H1 (cell line): ENCODE results near the gene L3MBTL4. TPM values are rescaled to one million over a fixed set of nuclear protein-coding genes. Genes with fewer than 3 reads are reported as not detected.

Experiments
- CTCF ChIA-PET: fragments of 300-600 bp; sonication (Branson Sonifier 250); formaldehyde crosslinking; loops from one replicate; lab custom pipeline; 2021; ENCODE audit not compliant: partially characterized antibody; lab: Charles Lee
- POLR2A ChIA-PET: fragments of 300-600 bp; sonication (Branson Sonifier 250); formaldehyde crosslinking; loops from one replicate; lab custom pipeline; 2021; ENCODE audit warnings: inconsistent platforms; ENCODE audit not compliant: partially characterized antibody; lab: Charles Lee
- DNase-seq, 2 experiments: peaks; one replicate each; pipeline versions ENCODE4 v3.0.0 to v3.0.0-alpha.2; 2010 to 2022; ENCODE audit warnings: low spot score in 2 of 2, low read depth in 1 of 2, mixed read lengths in 1 of 2
- FAIRE-seq: peaks from 2 replicates; lab custom pipeline; 2011; peaks lifted over from hg19 to GRCh38; lab: Jason Lieb, UNC
- H2AFZ ChIP-seq: 2 replicates; pipeline ENCODE4 v1.8.1; 2012; ENCODE audit warnings: low read length, inconsistent platforms
- H2AK5ac ChIP-seq: 2 replicates; pipeline ENCODE4 v1.6.1; 2013; ENCODE audit warnings: low read depth, low read length
- H2BK120ac ChIP-seq: replicated peaks from 2 replicates; pipeline ENCODE3; 2013; ENCODE audit warnings: low read depth, low read length, inconsistent platforms
- H2BK12ac ChIP-seq: 2 replicates; pipeline ENCODE4 v1.6.1; 2013; ENCODE audit warnings: low read depth, low read length
- H2BK15ac ChIP-seq: 2 replicates; pipeline ENCODE4 v1.6.1; 2013; ENCODE audit warnings: low read length
- H2BK20ac ChIP-seq: 2 replicates; pipeline ENCODE4 v1.6.1; 2013; ENCODE audit warnings: low read length
- H2BK5ac ChIP-seq: 2 replicates; pipeline ENCODE4 v1.6.1; 2013; ENCODE audit warnings: low read depth, low read length
- H3K14ac ChIP-seq: 2 replicates; pipeline ENCODE4 v1.6.1; 2013; ENCODE audit warnings: inconsistent platforms; ENCODE audit not compliant: insufficient read length
- H3K18ac ChIP-seq: 2 replicates; pipeline ENCODE4 v1.6.1; 2013; ENCODE audit warnings: low read length; ENCODE audit errors: extremely low read depth
- H3K23ac ChIP-seq: 2 replicates; pipeline ENCODE4 v1.6.1; 2013; ENCODE audit warnings: inconsistent platforms; ENCODE audit not compliant: insufficient read length
- H3K23me2 ChIP-seq: 2 replicates; pipeline ENCODE4 v1.6.1; 2013; ENCODE audit warnings: low read depth, low read length
- H3K27ac ChIP-seq: 2 replicates; pipeline ENCODE4 v1.6.1; 2011; ENCODE audit warnings: low read depth, low read length, inconsistent platforms
- H3K27me3 ChIP-seq, 4 experiments: replicated peaks in 1 of 4; 1 replicate in 1 of 4; 2 replicates in 3 of 4; pipeline versions ENCODE4 v1.6.1 to v1.8.1; 2011 to 2013; ENCODE audit warnings: low read length in 3 of 4, mild to moderate bottlenecking in 3 of 4, inconsistent platforms in 2 of 4, mixed read lengths in 2 of 4, moderate library complexity in 1 of 4; ENCODE audit not compliant: control insufficient read depth in 3 of 4, insufficient read depth in 3 of 4; ENCODE audit errors: extremely low read depth in 1 of 4
- H3K36me3 ChIP-seq, 4 experiments: 2 replicates each; pipeline versions ENCODE4 v1.6.1 to v1.8.1; 2011 to 2013; ENCODE audit warnings: mild to moderate bottlenecking in 4 of 4, low read length in 3 of 4, moderate library complexity in 2 of 4, control low read depth in 1 of 4, inconsistent platforms in 1 of 4; ENCODE audit not compliant: insufficient read depth in 4 of 4, control insufficient read depth in 2 of 4
- H3K4ac ChIP-seq: replicated peaks from 2 replicates; pipeline ENCODE3; 2013; ENCODE audit warnings: low read length, low read depth, mixed read lengths, inconsistent platforms; ENCODE audit not compliant: insufficient read length
- H3K4me1 ChIP-seq, 4 experiments: replicated peaks in 1 of 4; 1 replicate in 1 of 4; 2 replicates in 3 of 4; pipeline versions ENCODE4 v1.6.1 to v1.8.1; 2011 to 2013; ENCODE audit warnings: low read length in 3 of 4, inconsistent platforms in 2 of 4, mixed read lengths in 1 of 4; ENCODE audit not compliant: insufficient read depth in 4 of 4, control insufficient read depth in 3 of 4
- H3K4me2 ChIP-seq, 2 experiments: 2 replicates each; pipeline versions ENCODE4 v1.6.1 to v1.8.1; 2011 to 2013; ENCODE audit warnings: low read depth in 2 of 2, low read length in 2 of 2, control low read depth in 1 of 2, inconsistent platforms in 1 of 2, mild to moderate bottlenecking in 1 of 2; ENCODE audit not compliant: insufficient read depth in 1 of 2
- H3K4me3 ChIP-seq, 4 experiments: fragments of 200-600, 300-600 bp in 1 of 4; sonication (generic), shearing (Covaris generic), sonication (Bioruptor Twin) in 1 of 4; 2 replicates each; pipeline versions ENCODE4 v1.5.1 to v1.8.1; 2011 to 2016; ENCODE audit warnings: low read length in 4 of 4, low read depth in 3 of 4, control low read depth in 2 of 4, inconsistent platforms in 2 of 4, mild to moderate bottlenecking in 2 of 4, mixed read lengths in 1 of 4, moderate library complexity in 1 of 4; ENCODE audit not compliant: insufficient read depth in 2 of 4; ENCODE audit errors: extremely low read depth in 1 of 4
- H3K56ac ChIP-seq: replicated peaks from 2 replicates; pipeline ENCODE3; 2013; ENCODE audit warnings: low read depth, mild to moderate bottlenecking, mixed read lengths, low read length, inconsistent platforms; ENCODE audit not compliant: insufficient read length
- H3K79me1 ChIP-seq: 2 replicates; pipeline ENCODE4 v1.6.1; 2013; ENCODE audit warnings: low read depth, low read length, control low read depth
- H3K79me2 ChIP-seq, 2 experiments: 2 replicates each; pipeline versions ENCODE4 v1.6.1 to v1.8.1; 2012 to 2013; ENCODE audit warnings: low read length in 2 of 2, mild to moderate bottlenecking in 2 of 2, inconsistent platforms in 1 of 2; ENCODE audit not compliant: insufficient read depth in 2 of 2, control insufficient read depth in 1 of 2
- H3K9ac ChIP-seq, 4 experiments: replicated peaks in 1 of 4; 1 replicate in 1 of 4; 2 replicates in 3 of 4; pipeline versions ENCODE4 v1.6.1 to v1.8.1; 2011 to 2013; ENCODE audit warnings: low read depth in 3 of 4, low read length in 3 of 4, control low read depth in 2 of 4, mild to moderate bottlenecking in 2 of 4, moderate library complexity in 2 of 4, inconsistent platforms in 1 of 4; ENCODE audit errors: extremely low read depth in 1 of 4
- H3K9me3 ChIP-seq, 2 experiments: 2 replicates each; pipeline versions ENCODE4 v1.6.1 to v1.8.1; 2012 to 2013; ENCODE audit warnings: mild to moderate bottlenecking in 2 of 2, moderate library complexity in 2 of 2, control low read depth in 1 of 2, inconsistent platforms in 1 of 2, low read depth in 1 of 2, low read length in 1 of 2, mixed read lengths in 1 of 2; ENCODE audit not compliant: insufficient read depth in 2 of 2
- H4K20me1 ChIP-seq, 2 experiments: replicated peaks in 1 of 2; 2 replicates each; pipeline versions ENCODE3 to v1.8.1; 2011 to 2013; ENCODE audit warnings: inconsistent platforms in 2 of 2, low read length in 2 of 2, mild to moderate bottlenecking in 1 of 2; ENCODE audit not compliant: insufficient read depth in 2 of 2, control insufficient read depth in 1 of 2
- H4K5ac ChIP-seq: 2 replicates; pipeline ENCODE4 v1.6.1; 2013; ENCODE audit warnings: low read length, low read depth, mixed read lengths, inconsistent platforms; ENCODE audit not compliant: insufficient read length
- H4K8ac ChIP-seq: 2 replicates; pipeline ENCODE4 v1.8.0; 2013; ENCODE audit warnings: mild to moderate bottlenecking, moderate library complexity, low read length, inconsistent platforms; ENCODE audit not compliant: insufficient read depth; ENCODE audit errors: extremely low read depth
- H4K91ac ChIP-seq: replicated peaks from 2 replicates; pipeline ENCODE3; 2013; ENCODE audit warnings: low read length, mixed read lengths, inconsistent platforms; ENCODE audit not compliant: insufficient read length
- CBX5 ChIP-seq: fragments of 300-800, 300-1000 bp; sonication (generic); IDR thresholded peaks from 2 replicates; pipeline ENCODE4 v1.7.1; 2016; ENCODE audit warnings: antibody characterized with exemption, low read length, low read depth
- CHD1 ChIP-seq: IDR thresholded peaks from 2 replicates; pipeline ENCODE4 v1.6.1; 2012; ENCODE audit warnings: low read depth, low read length, improper control_type of control experiment
- EP300 ChIP-seq, 2 experiments: IDR thresholded peaks; 1 replicate in 1 of 2; 2 replicates in 1 of 2; pipeline ENCODE4 v1.6.1; 2011 to 2012; ENCODE audit warnings: low read depth in 2 of 2, low read length in 2 of 2, mild to moderate bottlenecking in 2 of 2, borderline replicate concordance in 1 of 2, inconsistent platforms in 1 of 2, moderate library complexity in 1 of 2
- FOSL1 ChIP-seq: IDR thresholded peaks from 2 replicates; pipeline ENCODE4 v1.6.1; 2011; ENCODE audit warnings: mild to moderate bottlenecking, low read depth, low read length, moderate library complexity; ENCODE audit not compliant: insufficient read depth
- GABPA ChIP-seq: IDR thresholded peaks from 2 replicates; pipeline ENCODE4 v1.6.1; 2011; ENCODE audit warnings: mild to moderate bottlenecking, low read length, moderate library complexity, borderline replicate concordance; ENCODE audit not compliant: insufficient read depth
- POLR2AphosphoS5 ChIP-seq: IDR thresholded peaks from 2 replicates; pipeline ENCODE4 v1.6.1; 2011; ENCODE audit warnings: low read depth, low read length
- RAD21 ChIP-seq, 2 experiments: IDR thresholded peaks in 1 of 2; conservative IDR thresholded peaks in 1 of 2; 2 replicates each; pipeline ENCODE4 v1.6.1; 2011; ENCODE audit warnings: low read depth in 2 of 2, low read length in 2 of 2, improper control_type of control experiment in 1 of 2, inconsistent platforms in 1 of 2, mild to moderate bottlenecking in 1 of 2, moderate library complexity in 1 of 2
- SIN3A ChIP-seq, 2 experiments: IDR thresholded peaks in 1 of 2; conservative IDR thresholded peaks in 1 of 2; 2 replicates each; pipeline ENCODE4 v1.6.1; 2011 to 2012; ENCODE audit warnings: low read length in 2 of 2, improper control_type of control experiment in 1 of 2, low read depth in 1 of 2, mild to moderate bottlenecking in 1 of 2
- SP1 ChIP-seq: IDR thresholded peaks from 2 replicates; pipeline ENCODE4 v1.6.1; 2011; ENCODE audit warnings: low read depth, low read length
- SP4 ChIP-seq: IDR thresholded peaks from 2 replicates; pipeline ENCODE4 v1.6.1; 2012; ENCODE audit warnings: low read length, inconsistent platforms
- TAF1 ChIP-seq: IDR thresholded peaks from 2 replicates; pipeline ENCODE4 v1.6.1; 2011; ENCODE audit warnings: mild to moderate bottlenecking, low read depth, low read length
- TAF7 ChIP-seq: optimal IDR thresholded peaks from 2 replicates; pipeline ENCODE3; 2011; ENCODE audit warnings: low read depth, mild to moderate bottlenecking, inconsistent platforms, low read length, moderate library complexity, borderline replicate concordance
- TCF12 ChIP-seq: IDR thresholded peaks from 2 replicates; pipeline ENCODE4 v1.6.1; 2011; ENCODE audit warnings: low read depth, mild to moderate bottlenecking, low read length
- WGBS, 2 experiments: shearing (Covaris generic) in 1 of 2; methylation state at CpG; one replicate each; pipeline versions ENCODE4 v1.1.6 to v1.1.7; 2013 to 2015; ENCODE audit warnings: low lambda C conversion rate in 2 of 2, mixed read lengths in 2 of 2, inconsistent platforms in 1 of 2, low coverage in 1 of 2, missing lambda C conversion rate in 1 of 2; ENCODE audit not compliant: insufficient replicate concordance in 2 of 2, insufficient coverage in 1 of 2, insufficient read length in 1 of 2; ENCODE audit errors: extremely low coverage in 1 of 2, missing lambda C conversion rate in 1 of 2; 5-methylcytosine and 5-hydroxymethylcytosine counted together
- polyA plus RNA-seq, 7 experiments: library from polyadenylated mRNA; depleted of rRNA in 3 of 7; stranded (reverse) in 5 of 7; unstranded in 2 of 7; fragments of >200 nt in 5 of 7; fragments of 200-250 nt in 2 of 7; gene quantifications; 1 replicate in 5 of 7; 2 replicates in 1 of 7; 4 replicates in 1 of 7; pipeline versions ENCODE4 v1.2.1 to v1.2.3, GENCODE V29; 2011 to 2013; ENCODE audit warnings: missing spikeins in 2 of 7, mixed read lengths in 2 of 7
- total RNA-seq: library from RNA; stranded (reverse); fragmentation: NEBNext Ultra II Directional; extraction: Animal tissue kit (Norgen Biotek cat#: 25700); gene quantifications from 2 replicates; pipeline ENCODE4 v1.2.1, GENCODE V29; 2021
- TF ChIP-seq, protein P1 (sequence below): IDR thresholded peaks from 2 replicates; pipeline ENCODE4 v1.6.1; 2012; ENCODE audit warnings: inconsistent platforms

L3MBTL4 gene
- total and polyA plus RNA-seq, 2 of the 8 experiments (the other 6 are each of a cell fraction or from before 2014, with no cell fraction given): 1.0 to 2.1 TPM

DNA sequence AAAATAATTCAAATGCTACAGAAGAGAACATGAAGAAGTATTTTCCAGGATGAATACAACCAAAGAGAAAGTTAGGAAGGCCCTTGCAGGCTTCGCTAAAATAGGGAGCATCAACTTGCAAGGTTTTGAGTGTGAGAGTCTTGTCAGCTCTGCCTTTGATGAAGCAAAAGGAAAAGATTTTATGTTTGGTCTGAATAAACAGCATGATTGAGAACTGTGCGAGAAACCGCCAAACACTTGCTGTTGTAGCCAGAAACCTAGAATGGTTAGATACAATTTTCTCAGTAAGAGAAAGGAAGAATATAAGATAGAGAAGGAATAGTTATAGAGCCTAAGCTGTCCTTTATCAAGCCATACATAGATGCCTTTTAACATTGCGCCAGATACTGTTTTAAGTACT lies 163.6 kb downstream of the L3MBTL4 start:
- Histone ChIP-seq H3K4ac (no peak overlapping the region), H4K8ac (no peak overlapping the region), H3K79me1 (no peaks in the 10 kb centered on the region), H2AFZ (no peak overlapping the region), H3K56ac (no peak overlapping the region), H4K91ac (no peak overlapping the region), H3K14ac (no peak overlapping the region), H3K79me2 (no peaks in the 10 kb centered on the region), H3K27ac (no peak overlapping the region), H3K23ac (no peak overlapping the region), H2AK5ac (no peak overlapping the region), H3K27me3 (no peaks in the 10 kb centered on the region), H3K9ac (no peak overlapping the region), H4K5ac (no peak overlapping the region), H2BK5ac (no peak overlapping the region), H2BK15ac (no peak overlapping the region), H4K20me1 (no peaks in the 10 kb centered on the region), H3K18ac (no peak overlapping the region), H3K9me3 (no peaks in the 10 kb centered on the region), H3K36me3 (no peaks in the 10 kb centered on the region), H3K23me2 (no peaks in the 10 kb centered on the region), H2BK12ac (no peak overlapping the region), H3K4me2 (no peak overlapping the region), H3K4me3 (no peak overlapping the region), H2BK120ac (no peak overlapping the region), H2BK20ac (no peak overlapping the region), H3K4me1 (no peaks in the 10 kb centered on the region)
- FAIRE-seq (no peak), DNase-seq (no peak)
- ChIA-PET CTCF (interaction anchor here (0.7 to 0.8 kb wide), 2 partner anchors 11 to 94 kb away, joined by 3 to 4 read pairs; no protein-coding TSS in a partner anchor), POLR2A (no interaction called here)
- WGBS, 2 experiments: 88% methylated on average over 4 of the region's 4 CpGs; no CpG with 5 or more reads in 1 of the 2 experiments
- TF ChIP-seq SP4 (no peak), EP300 (IDR thresholded peaks at IDR 0.05; ENCODE audit: borderline replicate concordance in 1 of 2, low read depth in 2 of 2, low read length in 2 of 2) (no peak), SP1 (no peak), RAD21 (IDR thresholded peaks at IDR 0.05 in 1 of 2, conservative IDR thresholded peaks at IDR 0.05 in 1 of 2; ENCODE audit: low read depth in 2 of 2, low read length in 2 of 2) (no peak), CHD1 (no peak), TAF1 (no peak), CBX5 (no peak), POLR2AphosphoS5 (no peak), TCF12 (no peak), SIN3A (conservative IDR thresholded peaks at IDR 0.05 in 1 of 2, IDR thresholded peaks at IDR 0.05 in 1 of 2; ENCODE audit: low read depth in 1 of 2, low read length in 2 of 2) (no peak), TAF7 (no peak), FOSL1 (no peak), GABPA (no peak)
- TF ChIP-seq, protein P1, sequence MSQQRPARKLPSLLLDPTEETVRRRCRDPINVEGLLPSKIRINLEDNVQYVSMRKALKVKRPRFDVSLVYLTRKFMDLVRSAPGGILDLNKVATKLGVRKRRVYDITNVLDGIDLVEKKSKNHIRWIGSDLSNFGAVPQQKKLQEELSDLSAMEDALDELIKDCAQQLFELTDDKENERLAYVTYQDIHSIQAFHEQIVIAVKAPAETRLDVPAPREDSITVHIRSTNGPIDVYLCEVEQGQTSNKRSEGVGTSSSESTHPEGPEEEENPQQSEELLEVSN: no peak
